Endothelial cell of umbilical vein (primary cell): ENCODE results near the gene SLC24A3.

Source experiments
- FOS ChIP-seq: IDR thresholded peaks from 2 replicates; pipeline ENCODE4 v1.6.1; 2011; ENCODE audit warnings: mild to moderate bottlenecking, low read length, moderate library complexity, borderline replicate concordance; ENCODE audit not compliant: insufficient read depth
- MAX ChIP-seq: IDR thresholded peaks from 2 replicates; pipeline ENCODE4 v1.6.1; 2011; ENCODE audit not compliant: insufficient read depth, insufficient read length
- MYC ChIP-seq: IDR thresholded peaks from one replicate; pipeline ENCODE4 v1.6.1; 2011; ENCODE audit warnings: mild to moderate bottlenecking, low read depth, low read length
- POLR2A ChIP-seq: IDR thresholded peaks from 2 replicates; pipeline ENCODE4 v1.6.1; 2012; ENCODE audit warnings: low read depth, mild to moderate bottlenecking, control low read depth, low read length
- POLR2AphosphoS5 ChIP-seq: IDR thresholded peaks from 2 replicates; pipeline ENCODE4 v1.6.1; 2012; ENCODE audit warnings: low read depth, mild to moderate bottlenecking, control low read depth, low read length, moderate library complexity; ENCODE audit not compliant: insufficient read depth
- TF ChIP-seq, protein P1 (sequence below), 2 donors: IDR thresholded peaks; 1 replicate in 1 of 2; 2 replicates in 1 of 2; pipeline ENCODE4 v1.5.1; 2011; ENCODE audit warnings: low read length in 2 of 2, mild to moderate bottlenecking in 2 of 2, moderate library complexity in 2 of 2, control low read depth in 1 of 2, inconsistent platforms in 1 of 2, low read depth in 1 of 2; ENCODE audit not compliant: insufficient read depth in 1 of 2; ENCODE audit errors: extremely low read depth in 1 of 2

- TF ChIP-seq MAX: no peak
- no peak for TF ChIP-seq POLR2A
- TF ChIP-seq, protein P1, sequence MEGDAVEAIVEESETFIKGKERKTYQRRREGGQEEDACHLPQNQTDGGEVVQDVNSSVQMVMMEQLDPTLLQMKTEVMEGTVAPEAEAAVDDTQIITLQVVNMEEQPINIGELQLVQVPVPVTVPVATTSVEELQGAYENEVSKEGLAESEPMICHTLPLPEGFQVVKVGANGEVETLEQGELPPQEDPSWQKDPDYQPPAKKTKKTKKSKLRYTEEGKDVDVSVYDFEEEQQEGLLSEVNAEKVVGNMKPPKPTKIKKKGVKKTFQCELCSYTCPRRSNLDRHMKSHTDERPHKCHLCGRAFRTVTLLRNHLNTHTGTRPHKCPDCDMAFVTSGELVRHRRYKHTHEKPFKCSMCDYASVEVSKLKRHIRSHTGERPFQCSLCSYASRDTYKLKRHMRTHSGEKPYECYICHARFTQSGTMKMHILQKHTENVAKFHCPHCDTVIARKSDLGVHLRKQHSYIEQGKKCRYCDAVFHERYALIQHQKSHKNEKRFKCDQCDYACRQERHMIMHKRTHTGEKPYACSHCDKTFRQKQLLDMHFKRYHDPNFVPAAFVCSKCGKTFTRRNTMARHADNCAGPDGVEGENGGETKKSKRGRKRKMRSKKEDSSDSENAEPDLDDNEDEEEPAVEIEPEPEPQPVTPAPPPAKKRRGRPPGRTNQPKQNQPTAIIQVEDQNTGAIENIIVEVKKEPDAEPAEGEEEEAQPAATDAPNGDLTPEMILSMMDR (IDR thresholded peaks at IDR 0.05; ENCODE audit: extremely low read depth in 1 of 2, insufficient read depth in 1 of 2, low read depth in 1 of 2, low read length in 2 of 2): no peak
- TF ChIP-seq MYC: no peak
- no peak for TF ChIP-seq POLR2AphosphoS5
- no peak for TF ChIP-seq FOS
Observed at GRCh38 chr20:19743640-19743995, 531.2 kb downstream of the SLC24A3 start.
